H1 (cell line): ENCODE results near the gene CCDC141. TPM values are rescaled to one million over a fixed set of nuclear protein-coding genes. Genes with fewer than 3 reads are reported as not detected.

Source experiments
- CHD7 ChIP-seq: fragments of 300-600 bp; sonication (generic); IDR thresholded peaks from 2 replicates; pipeline ENCODE4 v1.7.1; 2012; ENCODE audit warnings: low read length, moderate library complexity, mild to moderate bottlenecking, inconsistent platforms; ENCODE audit not compliant: insufficient replicate concordance
- CTCF ChIP-seq, 3 experiments: IDR thresholded peaks; 1 replicate in 2 of 3; 2 replicates in 1 of 3; pipeline versions ENCODE4 v1.5.1 to v1.6.1; 2011; ENCODE audit warnings: low read length in 3 of 3, mild to moderate bottlenecking in 3 of 3, inconsistent platforms in 2 of 3, low read depth in 1 of 3, moderate library complexity in 1 of 3; ENCODE audit not compliant: insufficient read depth in 1 of 3; ENCODE audit errors: control extremely low read depth in 1 of 3
- GTF2F1 ChIP-seq: IDR thresholded peaks from 2 replicates; pipeline ENCODE4 v1.6.1; 2012; ENCODE audit warnings: low read depth, low read length, improper control_type of control experiment, borderline replicate concordance
- JUN ChIP-seq: IDR thresholded peaks from 2 replicates; pipeline ENCODE4 v1.6.1; 2011; ENCODE audit warnings: low read depth, mild to moderate bottlenecking, improper control_type of control experiment, low read length
- KDM5A ChIP-seq: fragments of 200-600 bp; IDR thresholded peaks from 2 replicates; pipeline ENCODE4 v1.7.1; 2012; ENCODE audit warnings: mild to moderate bottlenecking, low read length, inconsistent platforms, mixed read lengths
- POLR2A ChIP-seq, 2 experiments: IDR thresholded peaks; 1 replicate in 1 of 2; 2 replicates in 1 of 2; pipeline ENCODE4 v1.6.1; 2011; ENCODE audit warnings: low read depth in 2 of 2, low read length in 2 of 2, mild to moderate bottlenecking in 2 of 2; ENCODE audit errors: control extremely low read depth in 1 of 2
- polyA plus RNA-seq, 7 experiments: library from polyadenylated mRNA; depleted of rRNA in 3 of 7; stranded (reverse) in 5 of 7; unstranded in 2 of 7; fragments of >200 nt in 5 of 7; fragments of 200-250 nt in 2 of 7; gene quantifications; 1 replicate in 5 of 7; 2 replicates in 1 of 7; 4 replicates in 1 of 7; pipeline versions ENCODE4 v1.2.1 to v1.2.3, GENCODE V29; 2011 to 2013; ENCODE audit warnings: missing spikeins in 2 of 7, mixed read lengths in 2 of 7
- total RNA-seq: library from RNA; stranded (reverse); fragmentation: NEBNext Ultra II Directional; extraction: Animal tissue kit (Norgen Biotek cat#: 25700); gene quantifications from 2 replicates; pipeline ENCODE4 v1.2.1, GENCODE V29; 2021

CCDC141 gene
- total and polyA plus RNA-seq, 2 of the 8 experiments (the other 6 are each of a cell fraction or from before 2014, with no cell fraction given): 0.56 to 21.6 TPM

GRCh38 chr2:178976351-178976750, 73.6 kb downstream of the CCDC141 start (continued):
- no peak for TF ChIP-seq CTCF (IDR thresholded peaks at IDR 0.05; ENCODE audit: control extremely low read depth in 1 of 3, insufficient read depth in 1 of 3, low read depth in 1 of 3, low read length in 3 of 3)
- no peak for TF ChIP-seq CHD7
- TF ChIP-seq KDM5A: no peak
- TF ChIP-seq JUN: no peak
- no peak for TF ChIP-seq GTF2F1
- no peak for TF ChIP-seq POLR2A (IDR thresholded peaks at IDR 0.05; ENCODE audit: control extremely low read depth in 1 of 2, low read depth in 2 of 2, low read length in 2 of 2)
